SW480 (cell line): Measurements from ENCODE around the gene SOAT2.

Source experiments
- DNase-seq: peaks from one replicate; pipeline ENCODE4 v3.0.0-alpha.2; 2016; ENCODE audit warnings: low spot score

The SOAT2 gene

GRCh38 chr12:53064613-53065436, 38.5 kb upstream of the SOAT2 start:
- DNase-seq, result no peak

GRCh38 chr12:53065470-53065869, 37.8 kb upstream of the SOAT2 start:
- no peak for DNase-seq

GRCh38 chr12:53065975-53066931, 37.0 kb upstream of the SOAT2 start:
- peak; percentile 78 for DNase-seq

- no peak for DNase-seq
Observed at GRCh38 chr12:53067074-53067992, 36.0 kb upstream of the SOAT2 start.

- no peak for DNase-seq
Observed at GRCh38 chr12:53067993-53068770, 35.1 kb upstream of the SOAT2 start.

- no peak for DNase-seq
Observed at GRCh38 chr12:53068811-53069585, 34.3 kb upstream of the SOAT2 start.

- DNase-seq, result no peak
Observed at GRCh38 chr12:53069621-53070410, 33.5 kb upstream of the SOAT2 start.

GRCh38 chr12:53070877-53071492, 32.3 kb upstream of the SOAT2 start:
- no peak for DNase-seq

- DNase-seq, result no peak
Observed at GRCh38 chr12:53071591-53072551, 31.4 kb upstream of the SOAT2 start.

- no peak for DNase-seq
Observed at GRCh38 chr12:53073881-53074280, 29.4 kb upstream of the SOAT2 start.

- DNase-seq, result no peak
Observed at GRCh38 chr12:53074283-53074998, 28.8 kb upstream of the SOAT2 start.

GRCh38 chr12:53074999-53075370, 28.3 kb upstream of the SOAT2 start:
- DNase-seq, result no peak

GRCh38 chr12:53076461-53076860, 26.8 kb upstream of the SOAT2 start:
- DNase-seq, result no peak

- DNase-seq, result no peak
Observed at GRCh38 chr12:53077030-53077429, 26.3 kb upstream of the SOAT2 start.

GRCh38 chr12:53078425-53079225, 24.7 kb upstream of the SOAT2 start:
- peak; percentile 69 for DNase-seq
